Cardiac muscle cell (in vitro differentiated cells and primary cell): Measurements from ENCODE around the gene SACS. TPM values are rescaled to one million over a fixed set of nuclear protein-coding genes. Genes with fewer than 3 reads are reported as not detected.
"Not testable (repeated sequence)": the region's sequence is repeated elsewhere in the genome, so short reads cannot be mapped to it uniquely, and the experiment has no call there.

Source experiments
- DNase-seq, 2 donors: peaks; one replicate each; pipeline versions ENCODE4 v3.0.0 to v3.0.0-alpha.2; 2010 to 2017; ENCODE audit warnings: low read depth in 1 of 2, low spot score in 1 of 2
- H3K27ac ChIP-seq: fragments of 200-600 bp; sonication (generic); 2 replicates; pipeline ENCODE4 v1.5.1; 2016
- H3K27me3 ChIP-seq: fragments of 200-600 bp; sonication (generic); 2 replicates; pipeline ENCODE4 v1.6.0; 2016; ENCODE audit warnings: control low read depth
- H3K36me3 ChIP-seq: fragments of 200-600 bp; sonication (generic); 2 replicates; pipeline ENCODE4 v1.5.1; 2016; ENCODE audit warnings: control low read depth
- H3K4me1 ChIP-seq: fragments of 200-600 bp; sonication (generic); 2 replicates; pipeline ENCODE4 v1.8.1; 2017; ENCODE audit warnings: low read depth, mild to moderate bottlenecking, mixed run types
- H3K4me3 ChIP-seq: fragments of 200-600 bp; sonication (generic); 2 replicates; pipeline ENCODE4 v1.5.1; 2016; ENCODE audit warnings: mild to moderate bottlenecking
- H3K9me3 ChIP-seq: fragments of 200-600 bp; sonication (generic); 2 replicates; pipeline ENCODE4 v1.5.1; 2017; ENCODE audit warnings: low read depth, mild to moderate bottlenecking, control low read depth
- polyA plus RNA-seq: library from polyadenylated mRNA; unstranded; fragments of >200 nt; fragmentation: Nextera tagmentation; extraction: Ambion mirVana; gene quantifications from 2 replicates; pipeline ENCODE4 v1.2.1, GENCODE V29; 2016
- total RNA-seq: library from RNA; depleted of rRNA; stranded (reverse); fragments of >200 nt; gene quantifications from 2 replicates; pipeline ENCODE4 v1.2.3, GENCODE V29; 2016
- TF ChIP-seq, protein P1 (sequence below): IDR thresholded peaks from 2 replicates; pipeline ENCODE4 v1.5.1; 2012; ENCODE audit warnings: low read depth, mild to moderate bottlenecking, low read length

The SACS gene
- total and polyA plus RNA-seq, 2 experiments from 2014 or later = 5.1 to 34.9 TPM

DNA sequence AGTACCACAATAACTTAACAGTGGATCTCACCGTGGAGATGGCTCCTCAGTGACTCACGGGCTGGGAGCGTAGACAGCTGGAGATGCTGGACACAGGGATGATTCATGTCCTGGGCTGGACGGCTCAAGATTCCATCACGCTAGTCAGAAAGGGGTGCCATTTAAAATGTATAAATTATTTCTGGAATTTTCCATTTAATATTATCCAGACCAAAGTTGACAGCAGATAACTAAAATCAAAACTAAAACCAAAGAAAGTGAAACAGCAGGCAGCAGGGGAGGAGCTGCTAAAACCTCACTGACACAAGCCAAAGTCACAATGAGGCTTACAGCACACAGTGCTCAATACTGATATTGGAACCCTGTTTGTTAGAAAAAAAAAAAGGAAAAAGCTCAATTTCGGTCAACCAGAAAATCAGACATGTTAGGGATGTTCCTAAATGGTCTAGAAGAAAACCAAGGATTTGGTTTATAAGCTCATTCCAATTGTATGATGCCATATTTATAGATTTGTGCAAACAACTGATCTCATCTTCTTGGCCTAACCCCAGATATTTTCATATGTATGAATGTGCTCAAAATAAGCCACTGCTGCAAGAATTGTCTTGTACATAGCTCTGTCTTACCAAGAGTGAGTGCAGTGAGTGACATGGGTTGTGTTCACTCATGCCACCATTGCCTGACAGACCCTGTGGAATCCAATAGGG is 111.8 kb downstream of the SACS start:
- H3K4me1 ChIP-seq = no peaks in the 10 kb centered on the region
- H3K4me3 ChIP-seq = no peak overlapping the region
- H3K9me3 ChIP-seq = no peaks in the 10 kb centered on the region
- no peaks in the 10 kb centered on the region for H3K27me3 ChIP-seq
- DNase-seq = peak in 1 of 2 donors; percentile 93
- TF ChIP-seq, protein P1, sequence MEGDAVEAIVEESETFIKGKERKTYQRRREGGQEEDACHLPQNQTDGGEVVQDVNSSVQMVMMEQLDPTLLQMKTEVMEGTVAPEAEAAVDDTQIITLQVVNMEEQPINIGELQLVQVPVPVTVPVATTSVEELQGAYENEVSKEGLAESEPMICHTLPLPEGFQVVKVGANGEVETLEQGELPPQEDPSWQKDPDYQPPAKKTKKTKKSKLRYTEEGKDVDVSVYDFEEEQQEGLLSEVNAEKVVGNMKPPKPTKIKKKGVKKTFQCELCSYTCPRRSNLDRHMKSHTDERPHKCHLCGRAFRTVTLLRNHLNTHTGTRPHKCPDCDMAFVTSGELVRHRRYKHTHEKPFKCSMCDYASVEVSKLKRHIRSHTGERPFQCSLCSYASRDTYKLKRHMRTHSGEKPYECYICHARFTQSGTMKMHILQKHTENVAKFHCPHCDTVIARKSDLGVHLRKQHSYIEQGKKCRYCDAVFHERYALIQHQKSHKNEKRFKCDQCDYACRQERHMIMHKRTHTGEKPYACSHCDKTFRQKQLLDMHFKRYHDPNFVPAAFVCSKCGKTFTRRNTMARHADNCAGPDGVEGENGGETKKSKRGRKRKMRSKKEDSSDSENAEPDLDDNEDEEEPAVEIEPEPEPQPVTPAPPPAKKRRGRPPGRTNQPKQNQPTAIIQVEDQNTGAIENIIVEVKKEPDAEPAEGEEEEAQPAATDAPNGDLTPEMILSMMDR = no peak
- H3K27ac ChIP-seq = no peak overlapping the region
- no peaks in the 10 kb centered on the region for H3K36me3 ChIP-seq

DNA sequence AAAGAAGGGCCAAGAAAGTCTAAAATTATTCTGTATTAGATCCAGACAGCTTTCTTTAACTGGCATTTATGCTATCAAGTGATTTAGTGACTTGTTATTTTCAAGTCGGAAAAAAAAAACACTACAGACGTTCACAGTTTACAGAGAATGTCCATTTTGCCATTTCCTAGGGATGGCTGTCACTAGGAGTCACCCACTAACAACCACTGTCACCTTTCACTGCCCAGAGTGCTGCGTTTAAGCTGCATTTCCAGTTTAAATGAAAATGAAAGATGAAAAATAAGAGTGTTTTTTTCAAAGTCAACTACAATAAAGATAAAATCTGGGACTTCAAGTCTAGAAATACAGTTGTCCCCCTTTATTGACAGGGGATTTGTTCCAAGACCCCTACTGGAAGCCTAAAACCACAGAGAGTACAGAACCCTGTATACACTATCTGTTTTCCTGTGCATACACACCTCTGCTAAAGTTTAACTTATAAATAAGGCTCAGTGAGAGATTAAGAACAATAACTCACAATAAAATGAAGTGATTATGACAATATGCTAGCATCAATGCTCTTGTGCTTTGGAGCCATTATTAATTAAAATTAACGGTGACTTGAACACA is 112.5 kb downstream of the SACS start:
- DNase-seq = no peak
- Histone ChIP-seq H3K4me1 (no peaks in the 10 kb centered on the region), H3K36me3 (no peaks in the 10 kb centered on the region), H3K27me3 (no peaks in the 10 kb centered on the region), H3K9me3 (no peaks in the 10 kb centered on the region), H3K27ac (no peak overlapping the region), H3K4me3 (no peak overlapping the region)
- TF ChIP-seq, protein P1 = no peak

DNA sequence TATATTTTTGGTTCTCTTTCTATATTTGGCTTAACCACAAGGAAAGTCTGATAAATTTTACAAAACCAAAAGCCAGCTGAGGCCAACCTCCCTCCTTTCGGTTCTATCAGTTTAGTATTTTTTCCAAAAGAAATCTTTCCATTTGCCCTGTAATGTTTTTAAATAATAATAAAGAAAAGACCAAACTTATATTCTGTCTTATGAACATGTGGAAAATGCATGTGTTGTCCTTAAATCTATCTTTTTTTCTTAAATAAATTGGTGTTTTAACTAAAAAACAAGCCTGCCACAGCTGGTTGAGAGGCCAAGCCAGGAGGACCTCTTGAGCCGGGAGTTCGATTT is 113.6 kb downstream of the SACS start:
- no peak for DNase-seq
- TF ChIP-seq, protein P1 = no peak
- Histone ChIP-seq H3K4me3 (no peak overlapping the region), H3K4me1 (no peaks in the 10 kb centered on the region), H3K9me3 (no peaks in the 10 kb centered on the region), H3K27ac (no peak overlapping the region), H3K27me3 (no peaks in the 10 kb centered on the region), H3K36me3 (no peaks in the 10 kb centered on the region)

GRCh38 chr13:23314837-23315236 is 118.7 kb downstream of the SACS start:
- not testable (repeated sequence) for H3K27me3 ChIP-seq, H3K36me3 ChIP-seq, H3K9me3 ChIP-seq, H3K4me3 ChIP-seq, H3K27ac ChIP-seq, H3K4me1 ChIP-seq, DNase-seq

DNA sequence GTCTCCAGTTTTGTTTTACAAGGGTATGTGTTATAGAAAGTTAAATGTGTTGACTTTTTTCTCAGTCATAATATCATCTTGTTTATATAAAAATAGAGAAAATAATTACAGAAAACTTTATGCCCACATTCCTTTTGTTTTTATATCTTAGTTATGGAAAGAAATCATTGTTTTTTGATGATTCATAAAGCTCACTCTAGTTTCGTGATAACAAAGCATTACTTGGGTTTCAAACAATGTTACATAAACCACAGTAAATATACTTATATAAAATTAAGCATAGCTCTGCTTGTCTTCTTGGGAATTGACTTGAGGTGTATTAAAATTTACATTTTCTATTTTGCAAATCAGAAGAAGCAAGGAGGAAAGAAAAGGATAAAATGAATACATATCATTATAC is 140.9 kb downstream of the SACS start:
- Histone ChIP-seq H3K4me3 (no peak overlapping the region), H3K9me3 (no peaks in the 10 kb centered on the region), H3K27me3 (no peaks in the 10 kb centered on the region), H3K27ac (no peak overlapping the region), H3K36me3 (no peaks in the 10 kb centered on the region), H3K4me1 (no peaks in the 10 kb centered on the region)
- peak in 1 of 2 donors; percentile 15 for DNase-seq
- TF ChIP-seq, protein P1 = no peak

DNA sequence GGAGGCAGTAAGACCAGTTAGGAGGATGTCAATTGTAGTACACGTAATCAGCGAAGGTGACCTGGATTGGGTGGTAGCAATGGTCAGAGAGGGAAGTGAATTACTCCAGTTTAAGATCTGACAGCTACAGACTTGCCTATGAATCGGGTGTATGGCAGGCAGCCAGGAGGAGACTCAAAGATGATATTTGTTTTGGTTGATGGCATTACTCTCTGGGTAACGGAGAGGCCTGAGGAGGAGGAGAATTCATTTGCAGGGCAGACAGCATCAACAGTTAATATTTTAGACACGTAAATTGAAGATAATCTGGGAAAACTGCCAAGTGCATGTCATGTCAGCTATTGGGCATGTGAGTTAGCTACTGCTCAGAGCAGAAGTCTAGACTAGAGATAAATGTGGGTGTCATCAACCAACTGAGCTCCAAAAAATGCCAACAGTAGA is 143.6 kb downstream of the SACS start:
- TF ChIP-seq, protein P1 = no peak
- H3K27ac ChIP-seq = no peak overlapping the region
- H3K9me3 ChIP-seq = no peaks in the 10 kb centered on the region
- no peaks in the 10 kb centered on the region for H3K4me1 ChIP-seq
- no peaks in the 10 kb centered on the region for H3K36me3 ChIP-seq
- H3K4me3 ChIP-seq = no peak overlapping the region
- DNase-seq = peak in 1 of 2 donors; percentile 62
- H3K27me3 ChIP-seq = no peaks in the 10 kb centered on the region
